RWPE2 (cell line): ENCODE results near the gene ACE.

ENCODE experiments used
- ATAC-seq: fragments of 200-7000 bp; cut with Tn5 transposase; 3 replicates; pipeline ENCODE4 v1.9.1; 2021; ENCODE audit warnings: low read depth
- DNase-seq: peaks from one replicate; pipeline ENCODE4 v3.0.0-alpha.2; 2020; ENCODE audit warnings: low spot score
- H3K27ac ChIP-seq: fragments of 450-650 bp; 2 replicates; pipeline ENCODE4 v1.5.1; 2017; ENCODE audit warnings: mild to moderate bottlenecking; ENCODE audit not compliant: poor library complexity, severe bottlenecking
- H3K27me3 ChIP-seq: fragments of 250-450 bp; sonication (Bioruptor Pico); 2 replicates; pipeline ENCODE4 v1.5.1; 2021; ENCODE audit warnings: mild to moderate bottlenecking, moderate library complexity; ENCODE audit not compliant: insufficient read depth, poor library complexity, severe bottlenecking
- H3K36me3 ChIP-seq: fragments of 250-450 bp; sonication (Bioruptor Pico); 2 replicates; pipeline ENCODE4 v1.5.1; 2020; ENCODE audit warnings: low read depth, mild to moderate bottlenecking, moderate library complexity
- H3K4me1 ChIP-seq: fragments of 250-450 bp; sonication (Bioruptor Pico); 2 replicates; pipeline ENCODE4 v1.5.1; 2021; ENCODE audit warnings: mild to moderate bottlenecking, moderate library complexity; ENCODE audit not compliant: insufficient read depth, poor library complexity, severe bottlenecking
- H3K4me3 ChIP-seq: fragments of 250-450 bp; sonication (Bioruptor Pico); 2 replicates; pipeline ENCODE4 v1.5.1; 2021; ENCODE audit warnings: mild to moderate bottlenecking, moderate library complexity; ENCODE audit not compliant: severe bottlenecking
- H3K9me3 ChIP-seq: fragments of 250-450 bp; sonication (Bioruptor Pico); 2 replicates; pipeline ENCODE4 v1.5.1; 2021; ENCODE audit warnings: mild to moderate bottlenecking, moderate library complexity; ENCODE audit not compliant: severe bottlenecking
- CTCF ChIP-seq: fragments of 450-650 bp; IDR thresholded peaks from one replicate; pipeline ENCODE4 v1.5.1; 2017; ENCODE audit warnings: mild to moderate bottlenecking, moderate library complexity; ENCODE audit not compliant: poor library complexity, severe bottlenecking

The ACE gene

GRCh38 chr17:63440127-63440769 is 36.6 kb upstream of the ACE start:
- Histone ChIP-seq H3K27me3 (no peaks in the 10 kb centered on the region), H3K27ac (no peak overlapping the region), H3K4me3 (no peak overlapping the region), H3K36me3 (peaks cover 21% of the 10 kb centered on the region), H3K4me1 (peaks cover 12% of the 10 kb centered on the region), H3K9me3 (no peaks in the 10 kb centered on the region)
- TF ChIP-seq CTCF: no peak
- DNase-seq (no peak), ATAC-seq (no peak)

GRCh38 chr17:63440770-63441335 is 36.0 kb upstream of the ACE start:
- H3K4me1 ChIP-seq: peaks cover 6% of the 10 kb centered on the region
- no peak for TF ChIP-seq CTCF
- H3K27me3 ChIP-seq: no peaks in the 10 kb centered on the region
- no peak overlapping the region for H3K27ac ChIP-seq
- H3K36me3 ChIP-seq: peaks cover 15% of the 10 kb centered on the region
- no peaks in the 10 kb centered on the region for H3K9me3 ChIP-seq
- ATAC-seq (no peak), DNase-seq (no peak)
- no peak overlapping the region for H3K4me3 ChIP-seq

GRCh38 chr17:63441654-63442053 is 35.2 kb upstream of the ACE start:
- no peaks in the 10 kb centered on the region for H3K27me3 ChIP-seq
- H3K27ac ChIP-seq: no peak overlapping the region
- ATAC-seq (no peak), DNase-seq (no peak)
- H3K9me3 ChIP-seq: no peaks in the 10 kb centered on the region
- no peak overlapping the region for H3K4me3 ChIP-seq
- H3K36me3 ChIP-seq: peaks cover 6% of the 10 kb centered on the region
- no peak for TF ChIP-seq CTCF
- peaks cover 4% of the 10 kb centered on the region for H3K4me1 ChIP-seq

- peaks cover 2% of the 10 kb centered on the region for H3K36me3 ChIP-seq
- no peak for TF ChIP-seq CTCF
- DNase-seq (no peak), ATAC-seq (no peak)
- H3K27me3 ChIP-seq: no peaks in the 10 kb centered on the region
- H3K4me1 ChIP-seq: peaks cover 8% of the 10 kb centered on the region
- no peaks in the 10 kb centered on the region for H3K9me3 ChIP-seq
- no peak overlapping the region for H3K4me3 ChIP-seq
- H3K27ac ChIP-seq: no peak overlapping the region
Observed at GRCh38 chr17:63442074-63442473, 34.8 kb upstream of the ACE start.

GRCh38 chr17:63442549-63443035 is 34.3 kb upstream of the ACE start:
- TF ChIP-seq CTCF: no peak
- Histone ChIP-seq H3K36me3 (no peaks in the 10 kb centered on the region), H3K9me3 (no peaks in the 10 kb centered on the region), H3K4me1 (peaks cover 12% of the 10 kb centered on the region), H3K4me3 (no peak overlapping the region), H3K27ac (no peak overlapping the region), H3K27me3 (no peaks in the 10 kb centered on the region)
- DNase-seq (no peak), ATAC-seq (no peak)
